Ovary (tissue), 3 donors: ENCODE results near the gene CD7.

Experiments used
- CTCF ChIP-seq, 3 donors: fragments of 450-650 bp in 2 of 3; fragments of 200-600 bp in 1 of 3; IDR thresholded peaks; one replicate each; pipeline versions ENCODE4 v1.5.1 to v1.8.0; 2016 to 2022; ENCODE audit warnings: antibody characterized with exemption in 3 of 3, mild to moderate bottlenecking in 1 of 3
- POLR2A ChIP-seq: fragments of 450-650 bp; IDR thresholded peaks from one replicate; pipeline ENCODE4 v1.6.1; 2017; ENCODE audit warnings: antibody characterized with exemption, mild to moderate bottlenecking, moderate library complexity
- donor health status: DM: no; HTN: no; CAD: no.

DNA sequence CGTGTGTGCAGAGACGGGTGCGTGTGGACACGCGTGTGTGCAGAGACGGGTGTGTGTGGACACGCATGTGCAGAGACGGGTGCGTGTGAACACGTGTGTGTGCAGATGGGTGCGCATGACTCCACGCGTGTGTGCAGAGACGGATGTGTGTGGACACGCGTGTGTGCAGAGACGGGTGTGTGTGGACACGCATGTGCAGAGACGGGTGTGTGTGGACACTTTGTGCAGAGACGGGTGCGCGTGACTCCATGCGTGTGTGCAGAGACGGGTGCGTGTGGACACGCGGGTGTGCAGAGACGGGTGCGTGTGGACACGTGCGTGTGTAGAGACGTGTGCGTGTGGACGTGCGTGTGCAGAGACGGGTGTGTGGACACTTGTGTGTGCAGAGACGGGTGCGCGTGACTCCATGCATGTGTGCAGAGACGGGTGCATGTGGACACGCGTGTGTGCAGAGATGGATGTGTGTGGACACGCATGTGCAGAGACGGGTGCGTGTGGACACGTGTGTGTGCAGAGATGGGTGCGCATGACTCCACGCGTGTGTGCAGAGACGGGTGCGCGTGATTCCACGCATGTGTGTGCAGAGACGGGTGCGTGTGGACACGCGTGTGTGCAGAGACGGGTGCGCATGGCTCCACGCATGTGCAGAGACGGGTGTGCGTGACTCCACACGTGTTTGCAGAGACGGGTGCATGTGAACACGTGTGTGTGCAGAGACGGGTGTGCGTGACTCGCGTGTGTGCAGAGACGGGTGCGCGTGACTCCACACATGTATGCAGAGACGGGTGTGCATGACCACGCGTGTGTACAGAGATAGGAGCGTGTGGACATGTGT is 1.6 kb upstream of the CD7 start:
- TF ChIP-seq POLR2A (no peak), CTCF (IDR thresholded peaks at IDR 0.05) (no peak)
